Esophagus squamous epithelium (tissue), 4 donors: ENCODE results near the gene CHMP1B.

Experiments used
- POLR2A ChIP-seq, 4 donors: fragments of 450-650 bp; IDR thresholded peaks; one replicate each; pipeline ENCODE4 v1.6.1; 2017; ENCODE audit warnings: antibody characterized with exemption in 4 of 4, mild to moderate bottlenecking in 4 of 4, moderate library complexity in 3 of 4
- TF ChIP-seq, protein P1 (sequence below), 6 experiments: fragments of 450-650 bp in 4 of 6; fragments of 200-600 bp in 2 of 6; sonication (generic) in 2 of 6; IDR thresholded peaks; one replicate each; pipeline ENCODE4 v1.5.1; 2016 to 2019; ENCODE audit warnings: antibody characterized with exemption in 6 of 6, mild to moderate bottlenecking in 4 of 6, moderate library complexity in 4 of 6

- TF ChIP-seq, protein P1, sequence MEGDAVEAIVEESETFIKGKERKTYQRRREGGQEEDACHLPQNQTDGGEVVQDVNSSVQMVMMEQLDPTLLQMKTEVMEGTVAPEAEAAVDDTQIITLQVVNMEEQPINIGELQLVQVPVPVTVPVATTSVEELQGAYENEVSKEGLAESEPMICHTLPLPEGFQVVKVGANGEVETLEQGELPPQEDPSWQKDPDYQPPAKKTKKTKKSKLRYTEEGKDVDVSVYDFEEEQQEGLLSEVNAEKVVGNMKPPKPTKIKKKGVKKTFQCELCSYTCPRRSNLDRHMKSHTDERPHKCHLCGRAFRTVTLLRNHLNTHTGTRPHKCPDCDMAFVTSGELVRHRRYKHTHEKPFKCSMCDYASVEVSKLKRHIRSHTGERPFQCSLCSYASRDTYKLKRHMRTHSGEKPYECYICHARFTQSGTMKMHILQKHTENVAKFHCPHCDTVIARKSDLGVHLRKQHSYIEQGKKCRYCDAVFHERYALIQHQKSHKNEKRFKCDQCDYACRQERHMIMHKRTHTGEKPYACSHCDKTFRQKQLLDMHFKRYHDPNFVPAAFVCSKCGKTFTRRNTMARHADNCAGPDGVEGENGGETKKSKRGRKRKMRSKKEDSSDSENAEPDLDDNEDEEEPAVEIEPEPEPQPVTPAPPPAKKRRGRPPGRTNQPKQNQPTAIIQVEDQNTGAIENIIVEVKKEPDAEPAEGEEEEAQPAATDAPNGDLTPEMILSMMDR (IDR thresholded peaks at IDR 0.05), result no peak
- no peak for TF ChIP-seq POLR2A (IDR thresholded peaks at IDR 0.05)
Measured at GRCh38 chr18:11877497-11878135, 26.4 kb downstream of the CHMP1B start.
